KG1 (cell line): Measurements from ENCODE around the gene BLTP2.
A peak's percentile ranks its signal among the peaks of the same experiment; 100 is the strongest.
"Not testable (repeated sequence)": the region's sequence is repeated elsewhere in the genome, so short reads cannot be mapped to it uniquely, and the experiment has no call there.

Experiments
- DNase-seq: peaks from one replicate; lab custom pipeline; 2025; lab: John Stamatoyannopoulos, UW

BLTP2 gene

DNA sequence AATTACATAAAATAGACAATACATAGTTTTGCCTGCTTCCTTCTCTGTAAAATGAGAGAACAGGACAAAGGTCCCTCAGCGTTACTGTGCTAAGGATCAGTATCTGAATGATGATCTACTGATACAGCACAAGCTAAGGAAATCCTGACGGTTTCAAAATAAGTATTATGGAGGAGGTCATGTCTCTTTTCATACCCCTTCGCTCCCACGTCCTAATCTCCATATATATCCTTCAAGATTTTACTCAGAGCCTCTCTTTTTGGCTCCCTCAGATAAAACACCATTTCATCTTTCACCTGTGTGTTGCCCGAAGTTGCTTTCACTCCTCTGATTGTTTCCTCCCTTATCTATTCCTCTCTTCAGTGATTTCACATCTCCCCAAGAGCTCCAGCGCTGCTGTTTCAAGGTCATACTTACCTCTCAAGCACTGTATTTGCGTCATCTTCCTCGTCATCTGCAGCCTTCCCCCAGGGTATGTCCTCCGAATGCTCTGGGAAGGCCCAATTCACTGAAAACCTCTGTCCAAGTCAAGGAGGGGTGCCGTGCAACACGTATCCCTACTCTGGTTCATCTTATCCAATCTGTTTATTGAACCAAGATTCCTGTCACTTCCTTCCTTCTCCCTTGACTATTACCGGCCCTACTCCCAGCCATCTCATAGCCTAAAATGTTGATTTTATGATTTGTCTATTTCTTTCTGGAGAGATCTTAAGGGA is 1.2 kb upstream of the BLTP2 start:
- DNase-seq = no peak

DNA sequence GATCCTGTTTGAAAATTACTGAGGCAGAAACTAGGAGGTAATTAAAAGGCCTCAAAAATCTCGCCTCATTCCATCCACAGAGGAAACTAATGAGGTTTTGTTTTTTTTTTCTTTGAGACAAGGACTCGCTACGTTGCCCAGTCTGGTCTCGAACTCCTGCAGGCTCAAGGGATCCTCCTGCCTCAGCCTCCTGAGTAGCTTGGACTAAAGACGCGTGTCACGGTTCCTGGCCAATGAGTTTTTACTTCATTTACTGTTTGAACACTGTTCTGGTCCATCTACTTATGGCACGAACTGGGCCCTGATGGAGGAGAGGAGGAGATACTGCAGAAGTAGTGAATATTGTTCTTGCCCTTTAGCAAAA is 600 bp upstream of the BLTP2 start:
- no peak for DNase-seq

DNA sequence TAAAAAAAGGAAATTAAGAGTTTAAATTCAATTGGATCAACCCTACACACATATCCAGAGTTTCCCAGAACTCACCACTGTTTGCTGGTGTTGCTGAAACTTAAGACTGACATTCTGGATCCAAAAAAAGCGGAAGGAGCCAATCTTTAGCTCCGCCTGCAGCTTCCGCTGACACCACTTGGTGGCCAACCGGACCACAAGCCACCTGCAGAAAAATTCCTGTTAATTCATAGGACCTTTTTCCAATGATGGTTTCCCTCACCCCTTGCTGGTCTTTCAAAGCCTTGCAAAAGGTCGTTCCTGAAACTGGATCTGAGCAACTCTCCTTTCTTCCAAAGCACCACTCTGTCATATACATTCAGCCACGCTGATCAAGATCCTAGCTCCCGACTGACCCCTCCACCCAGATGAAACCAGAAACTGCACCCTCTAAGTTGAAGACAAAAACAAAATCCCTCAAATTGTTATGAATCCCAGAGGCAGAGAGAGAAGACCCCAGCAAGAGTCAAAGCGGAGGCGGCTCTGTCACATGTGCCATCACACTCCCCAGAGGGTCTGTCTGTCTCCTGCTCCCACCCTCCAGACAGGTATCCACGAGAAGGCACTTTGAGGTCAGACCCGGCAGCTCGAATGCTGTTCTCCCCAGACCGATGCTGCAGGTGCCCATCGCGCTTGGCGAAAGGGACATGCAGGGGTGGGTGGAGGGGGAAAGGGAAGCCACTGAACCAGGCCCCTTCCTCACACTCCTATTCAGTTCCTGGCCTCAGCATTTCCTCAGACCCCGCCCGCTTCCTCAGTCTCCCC is 773 bp downstream of the BLTP2 start:
- DNase-seq = peak; percentile 22

DNA sequence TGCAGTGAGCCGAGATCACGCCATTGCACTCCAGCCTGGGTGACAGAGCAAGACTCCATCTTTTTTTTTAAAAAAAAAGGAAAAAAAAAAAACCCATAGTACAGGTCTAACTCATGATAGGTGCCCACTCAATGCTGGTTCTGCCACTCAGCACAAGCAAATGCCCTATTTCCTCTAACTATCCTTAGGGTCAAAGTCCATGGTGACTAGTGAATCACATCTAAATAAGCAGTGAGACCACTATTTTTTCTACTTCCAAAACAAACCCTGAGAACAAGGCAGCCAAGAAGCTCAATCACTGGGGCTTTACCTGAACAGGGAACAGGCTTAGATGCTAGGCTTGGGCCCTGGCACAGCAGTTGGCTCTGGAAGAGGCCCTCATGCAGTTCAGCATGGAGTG is 3.4 kb downstream of the BLTP2 start:
- DNase-seq = no peak

DNA sequence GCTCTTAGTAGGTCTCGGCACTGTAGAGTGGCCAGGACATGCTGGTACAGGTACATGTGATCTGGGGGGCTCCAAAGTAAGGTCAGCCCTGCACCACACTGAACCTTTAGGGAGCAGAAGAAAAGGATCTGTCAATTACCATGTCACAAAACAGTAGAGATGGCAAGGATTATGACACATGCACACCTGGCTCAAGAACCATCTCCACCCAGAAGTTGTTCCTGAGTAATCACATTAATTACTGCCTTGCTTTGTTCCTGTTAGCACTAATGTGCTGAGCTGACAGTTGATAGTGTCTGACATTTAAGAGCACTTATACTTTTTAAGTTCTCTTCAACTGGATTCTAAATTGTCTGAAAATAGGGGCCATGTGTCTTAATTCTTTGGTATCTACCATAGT is 9.5 kb downstream of the BLTP2 start:
- DNase-seq = no peak

DNA sequence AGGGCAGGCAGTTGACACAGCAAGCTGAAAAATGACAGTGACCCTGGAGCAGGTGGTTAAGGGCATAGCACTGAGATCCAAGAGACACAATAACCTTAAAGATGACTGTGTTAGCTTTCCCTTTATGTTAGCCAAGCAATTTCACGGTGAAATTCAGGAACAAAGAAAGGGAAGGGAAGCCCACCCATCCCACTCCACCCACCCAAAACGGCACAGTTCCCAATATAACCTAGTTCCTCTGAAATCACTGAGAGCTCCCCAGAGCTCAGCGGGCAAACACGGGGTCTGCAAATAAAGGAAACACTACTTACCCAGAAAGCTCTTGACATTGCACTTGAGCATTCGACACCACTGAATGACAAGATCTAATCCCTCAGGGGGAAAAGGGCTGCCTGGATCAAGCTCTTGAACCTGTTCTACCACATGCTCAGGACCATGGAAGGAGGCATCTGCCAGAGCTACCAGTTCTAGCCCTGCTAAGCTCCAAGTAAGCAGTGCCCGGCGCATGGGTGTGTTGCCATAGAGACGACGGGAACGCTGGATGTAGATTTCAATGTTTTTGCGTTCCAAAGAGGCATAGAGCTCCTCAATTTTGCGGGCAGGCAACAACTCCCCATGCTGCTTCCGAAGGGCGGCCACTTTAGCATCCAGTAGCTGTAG is 10.6 kb downstream of the BLTP2 start:
- DNase-seq = no peak

DNA sequence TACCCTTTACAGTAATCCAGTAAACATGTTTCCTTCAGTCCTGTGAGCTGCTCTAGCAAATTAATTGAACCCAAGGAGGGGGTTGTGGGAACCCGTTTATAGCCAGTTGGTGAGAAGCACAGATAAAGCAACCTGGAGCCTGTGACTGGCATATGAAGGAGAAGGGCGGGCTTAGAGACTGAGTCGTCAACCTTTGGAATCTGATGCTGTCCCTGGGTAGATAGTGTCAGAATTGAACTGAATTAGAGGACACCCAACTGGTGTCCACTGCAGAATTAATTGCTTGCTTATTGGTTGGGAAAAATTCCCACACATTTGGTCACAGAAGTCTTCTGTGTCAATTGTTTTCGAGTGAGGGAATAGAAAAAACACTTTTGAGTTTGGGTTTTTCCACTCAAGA is 18.1 kb downstream of the BLTP2 start:
- DNase-seq = no peak

DNA sequence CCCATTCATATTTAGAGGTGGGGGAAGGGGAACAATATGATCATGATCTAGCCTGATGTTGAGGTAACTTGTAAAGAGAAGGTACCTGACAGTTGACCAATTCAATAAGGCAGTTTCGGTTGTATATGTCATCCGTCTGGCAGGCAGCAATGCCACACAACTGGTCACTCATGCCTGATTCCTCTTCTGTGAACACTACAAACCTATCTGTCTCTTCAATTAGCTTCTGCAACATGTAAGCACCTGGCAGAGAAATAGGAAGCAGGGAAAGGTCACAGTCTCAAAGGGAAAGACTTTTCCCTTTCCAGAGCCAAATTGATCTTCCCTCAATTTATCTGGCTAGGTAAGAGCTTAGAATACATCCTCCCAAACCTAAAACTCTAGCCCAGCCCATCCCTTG is 20.8 kb downstream of the BLTP2 start:
- DNase-seq = no peak

DNA sequence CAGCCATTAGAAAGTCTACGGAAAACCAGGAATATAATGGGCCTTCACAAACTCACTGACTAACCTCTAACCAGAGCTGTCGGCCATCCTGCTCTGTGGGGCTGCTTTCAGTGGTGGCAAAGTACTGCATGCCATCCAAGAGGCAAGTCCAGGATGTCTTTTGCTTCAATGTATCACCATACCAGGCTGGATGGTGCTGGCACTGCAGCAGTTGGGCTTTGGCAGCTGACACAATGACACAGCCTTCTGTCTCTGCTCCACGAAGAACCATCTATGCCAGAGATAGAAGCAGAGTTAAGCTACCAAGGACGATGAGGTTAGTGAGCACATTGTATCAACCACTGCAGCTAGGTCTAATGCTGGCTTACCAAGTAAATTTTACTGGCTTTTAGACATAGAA is 21.3 kb downstream of the BLTP2 start:
- no peak for DNase-seq

DNA sequence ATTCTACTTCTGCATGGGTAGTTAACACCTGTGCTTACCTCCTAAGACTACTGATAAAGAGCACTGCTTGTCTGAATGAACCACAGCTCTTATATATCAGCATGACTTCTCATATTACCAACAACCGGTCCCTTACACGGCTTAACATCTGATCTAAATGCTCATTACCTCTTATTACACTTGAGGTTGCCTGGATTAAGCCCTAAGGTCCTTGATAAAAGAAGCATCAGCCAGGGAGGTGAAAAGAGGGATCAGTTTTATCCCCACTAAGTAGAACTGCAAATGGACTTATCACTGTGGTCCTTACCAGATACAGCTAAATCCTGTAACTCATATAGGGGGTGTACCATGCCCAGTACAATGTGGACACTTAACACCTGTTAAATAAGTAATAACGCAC is 22.8 kb downstream of the BLTP2 start:
- no peak for DNase-seq

DNA sequence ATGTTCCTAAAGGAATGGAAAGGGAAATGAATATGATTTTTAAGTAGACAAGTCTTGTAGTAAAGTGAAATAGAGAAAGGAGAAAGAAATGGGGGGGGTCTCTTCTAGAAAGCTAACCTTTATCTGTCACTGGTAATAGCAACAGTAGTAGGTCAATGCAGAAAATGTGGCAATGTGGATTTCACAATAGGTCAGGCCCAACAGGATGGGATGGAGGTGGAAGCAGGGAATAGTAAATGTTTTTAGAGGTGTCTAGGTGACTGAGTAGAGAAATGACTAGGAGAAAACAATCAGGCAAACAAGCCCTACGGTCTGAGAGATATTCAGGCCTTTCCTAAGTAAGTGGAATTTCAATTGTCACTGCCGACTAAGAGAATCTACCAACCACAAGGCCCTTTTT is 24.9 kb downstream of the BLTP2 start:
- DNase-seq = no peak

DNA sequence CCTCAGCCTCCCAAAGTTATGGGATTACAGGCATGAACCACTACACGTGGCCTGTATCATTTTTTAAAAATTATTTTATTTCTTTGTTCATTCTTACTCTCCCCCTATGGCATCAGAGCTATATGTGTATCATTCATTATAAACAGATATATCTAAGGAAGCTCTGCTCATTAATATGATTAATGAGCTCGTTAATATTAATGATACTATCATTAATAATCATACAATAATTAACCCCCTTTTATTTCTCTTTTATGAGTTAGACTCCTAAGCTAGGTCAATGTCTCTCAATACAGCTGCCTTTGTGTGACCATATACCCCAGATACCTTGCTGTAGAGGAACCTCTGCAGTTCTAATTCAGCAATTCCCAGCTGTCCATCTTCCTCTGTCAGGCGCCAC is 26.5 kb downstream of the BLTP2 start:
- DNase-seq = no peak

DNA sequence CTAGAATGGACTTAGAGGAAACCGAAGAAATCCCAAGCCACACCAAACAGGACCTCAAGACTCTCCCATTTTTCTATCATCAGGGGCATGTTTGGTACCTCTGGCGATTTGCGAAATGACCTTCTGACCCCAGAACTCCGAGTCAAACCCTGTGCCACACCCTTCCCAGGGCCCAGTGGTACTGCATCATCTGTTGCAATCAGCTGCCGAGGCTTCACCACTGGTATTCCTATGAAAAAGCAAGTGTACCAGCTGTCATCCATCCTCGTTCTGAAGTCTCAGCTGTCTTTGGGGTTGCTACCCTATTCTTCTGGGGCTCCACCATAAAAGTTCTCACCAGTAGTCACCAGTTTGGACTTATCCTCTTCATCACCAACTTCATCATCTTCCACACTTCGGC is 28.7 kb downstream of the BLTP2 start:
- no peak for DNase-seq

DNA sequence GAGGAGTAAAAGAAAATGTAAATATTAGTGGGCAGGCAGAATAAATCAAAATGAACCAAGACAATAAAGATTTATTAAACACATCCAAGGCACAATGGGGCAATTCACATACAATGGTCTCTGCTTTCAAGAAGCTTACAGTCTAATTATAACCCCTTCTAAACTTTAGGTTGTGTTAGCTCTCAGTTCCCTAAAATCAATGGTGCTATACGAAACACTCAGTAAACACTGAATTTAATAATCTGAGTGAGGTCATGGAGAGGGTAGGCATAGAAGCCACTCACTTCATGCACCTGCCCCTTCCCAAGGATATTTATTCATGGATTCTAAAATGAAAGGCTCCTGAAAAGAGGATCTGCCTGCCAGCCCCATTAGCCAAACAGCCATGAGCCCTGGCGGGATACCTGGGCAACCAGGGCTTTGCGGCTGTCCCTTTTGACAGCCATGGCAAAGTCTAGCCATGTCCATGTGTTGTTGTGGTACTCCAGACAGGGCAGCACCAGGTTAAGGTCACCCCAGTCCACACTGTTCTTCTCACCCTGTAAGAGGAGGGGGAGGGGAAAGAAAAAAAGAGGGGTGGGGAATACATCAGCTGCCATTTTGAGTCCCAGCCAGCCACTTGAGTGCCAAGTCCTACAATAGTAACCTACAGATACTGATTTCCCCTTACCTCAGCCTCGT is 29.6 kb downstream of the BLTP2 start:
- DNase-seq = no peak

DNA sequence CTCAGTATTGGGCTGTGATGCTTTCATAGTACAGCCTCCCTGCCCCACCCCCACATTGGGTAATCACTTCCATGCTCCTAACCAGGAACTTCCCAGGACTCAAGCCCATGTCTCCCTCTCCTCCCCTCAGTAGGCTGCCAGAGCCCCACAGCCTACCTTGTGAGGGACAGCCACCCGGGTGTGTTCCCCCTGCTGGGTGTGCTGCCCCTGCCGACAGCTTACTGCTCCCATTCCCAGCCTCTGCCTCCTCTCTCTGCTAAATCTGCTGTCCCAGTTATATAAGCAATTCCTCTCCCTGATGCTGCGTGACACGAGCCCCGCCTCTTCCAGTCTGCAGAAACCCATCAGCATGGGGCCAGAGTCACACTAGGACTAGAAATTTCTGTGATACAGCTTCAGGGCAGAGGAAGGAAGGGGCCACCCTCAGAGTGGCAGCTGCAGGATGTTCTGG is 31.0 kb downstream of the BLTP2 start, which contains the start of gene RSKR:
Gene RSKR, minus strand, starts transcription at position 255 of the 451 bp plus-strand sequence. Its CDS starts 24 bp downstream, at position 231.
- DNase-seq = no peak

DNA sequence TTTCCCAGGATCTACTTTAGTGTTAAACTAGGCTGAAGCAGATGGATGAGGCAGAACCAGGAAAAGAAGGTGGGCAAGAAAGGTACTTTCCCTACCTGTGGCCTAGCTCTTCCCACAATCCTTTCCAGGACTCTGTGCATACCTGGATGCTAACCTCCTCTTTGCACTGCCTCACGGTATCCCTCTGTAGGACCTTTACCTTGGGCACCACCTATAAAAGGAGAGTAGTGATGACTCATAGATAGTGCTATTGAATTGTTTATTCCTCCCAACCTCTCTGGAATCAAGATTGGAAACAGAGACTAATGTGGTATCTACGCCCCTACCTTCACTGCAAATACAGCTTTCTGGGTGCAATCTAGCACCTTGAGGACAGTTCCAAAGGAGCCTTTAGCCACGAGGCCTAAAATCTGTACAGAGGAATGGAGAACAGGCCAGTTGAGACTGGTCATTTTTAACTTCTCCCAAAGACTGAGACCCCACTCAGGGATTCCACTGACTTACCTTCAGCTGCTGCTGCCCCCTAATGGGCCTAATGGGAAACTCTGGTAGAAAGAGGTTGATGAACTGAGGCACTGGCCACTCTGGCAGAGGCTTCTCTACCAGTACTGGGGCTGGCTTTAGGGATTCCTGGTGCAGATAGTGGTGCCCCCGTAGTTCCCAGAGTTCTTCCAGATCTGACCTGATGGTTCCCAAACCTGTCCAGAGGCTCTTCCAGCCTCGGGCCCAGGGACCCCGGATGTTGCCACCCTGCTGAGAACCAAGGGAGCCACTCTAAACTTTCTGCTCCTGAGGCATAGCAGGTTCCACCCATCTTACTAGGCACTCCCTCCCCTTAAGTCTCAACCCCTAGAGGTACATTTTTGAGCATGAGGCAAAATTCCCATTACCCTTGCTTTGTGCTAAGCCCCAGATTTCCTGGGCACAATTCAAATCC is 31.8 kb downstream of the BLTP2 start:
- no peak for DNase-seq

DNA sequence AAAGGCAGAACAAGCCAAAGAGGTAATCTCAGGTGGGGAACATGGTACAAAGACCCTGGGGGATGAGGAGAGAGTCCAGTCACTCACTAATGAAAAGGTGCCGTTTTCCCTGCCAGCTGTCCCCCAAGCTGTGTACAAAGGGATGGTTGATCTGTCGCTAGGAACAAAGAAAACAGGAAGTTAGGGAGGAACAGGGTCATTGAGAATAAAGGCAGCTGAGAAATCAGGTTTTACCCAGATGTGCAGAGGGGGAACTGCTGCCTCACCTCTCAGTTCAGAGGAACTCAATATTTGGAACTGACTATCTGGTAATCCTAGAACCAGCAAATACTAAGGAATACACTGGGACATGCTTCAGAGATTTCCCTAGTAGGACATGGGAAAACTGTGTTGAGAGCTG is 32.4 kb downstream of the BLTP2 start:
- no peak for DNase-seq

DNA sequence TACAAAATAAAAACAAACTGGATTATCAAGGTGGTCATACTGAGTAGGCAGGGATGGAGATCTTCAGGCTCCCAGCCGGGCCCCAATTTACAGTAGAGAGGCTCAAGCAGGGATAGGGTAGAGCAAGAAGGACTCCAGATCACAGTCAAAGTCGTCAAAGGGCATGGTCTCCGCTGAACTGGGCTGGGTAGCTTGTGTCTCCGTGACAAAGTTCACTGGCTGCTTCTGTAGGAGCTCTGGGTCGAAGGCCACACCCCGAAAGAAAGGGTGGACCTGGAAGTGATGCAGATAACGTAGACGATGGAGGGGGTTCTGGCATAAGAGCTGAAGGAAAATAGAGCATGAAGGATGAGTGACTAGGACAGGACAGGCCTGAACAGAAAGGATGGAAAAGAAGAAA is 34.6 kb downstream of the BLTP2 start:
- DNase-seq = no peak

DNA sequence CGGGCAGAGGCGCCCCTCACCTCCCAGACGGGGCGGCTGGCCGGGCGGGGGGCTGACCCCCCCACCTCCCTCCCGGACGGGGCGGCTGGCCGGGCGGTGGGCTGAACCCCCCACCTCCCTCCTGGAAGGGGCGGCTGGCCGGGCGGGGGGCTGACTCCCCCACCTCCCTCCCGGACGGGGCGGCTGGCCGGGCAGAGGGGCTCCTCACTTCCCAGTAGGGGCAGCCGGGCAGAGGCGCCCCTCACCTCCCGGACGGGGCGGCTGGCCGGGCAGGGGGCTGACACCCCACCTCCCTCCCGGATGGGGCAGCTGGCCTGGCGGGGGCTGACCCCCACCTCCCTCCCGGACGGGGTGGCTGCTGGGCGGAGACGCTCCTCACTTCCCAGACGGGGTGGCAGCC is 40.9 kb downstream of the BLTP2 start:
- DNase-seq = not testable (repeated sequence)

DNA sequence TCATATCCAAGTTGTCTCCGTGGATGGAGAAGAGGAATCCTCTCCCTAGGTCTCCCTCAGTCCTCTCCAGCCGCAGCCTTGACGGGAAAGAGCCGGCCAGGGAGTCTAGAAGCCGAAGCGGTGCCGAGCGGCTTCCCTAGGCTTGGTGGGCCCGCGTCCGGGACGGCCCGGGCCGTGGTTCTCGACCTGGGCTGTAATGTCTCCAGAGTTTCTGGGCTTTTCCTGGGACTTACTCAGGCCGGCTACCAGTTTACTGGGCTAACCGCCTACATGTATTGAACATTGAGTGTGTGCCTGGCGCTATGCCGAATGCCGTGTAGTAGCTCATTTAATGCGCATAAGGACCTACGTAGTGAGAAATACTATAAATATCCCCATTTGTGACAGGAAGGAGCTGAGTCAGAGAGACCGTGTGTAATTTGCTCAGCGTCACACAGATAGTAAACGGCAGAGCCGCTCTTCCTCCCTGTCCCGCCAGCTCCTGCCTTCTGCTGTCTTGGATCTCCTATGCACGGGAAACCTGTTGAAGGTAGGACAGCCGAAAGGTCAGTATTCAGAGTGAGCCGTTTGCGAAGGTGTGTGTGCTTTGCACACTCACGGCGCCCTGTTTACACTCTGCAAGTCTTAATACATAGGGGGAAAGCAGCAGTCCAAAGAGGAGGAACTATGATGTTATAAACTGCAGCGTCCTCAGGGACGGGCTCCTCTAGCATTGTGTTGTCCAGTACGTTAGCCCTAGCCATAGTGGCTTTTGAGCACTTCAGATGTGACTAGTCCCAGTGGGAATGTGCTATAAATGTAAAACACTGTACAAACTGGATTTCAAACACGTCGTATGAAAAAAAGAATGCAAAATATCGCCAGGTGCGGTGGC is 45.4 kb downstream of the BLTP2 start:
- DNase-seq = peak; percentile 71
